ENCODE measurements around the gene FHIT. TPM values are rescaled to one million over a fixed set of nuclear protein-coding genes. Genes with fewer than 3 reads are reported as not detected.

Gene FHIT
- total RNA-seq, 1 donor, result 4.8 TPM

DNA sequence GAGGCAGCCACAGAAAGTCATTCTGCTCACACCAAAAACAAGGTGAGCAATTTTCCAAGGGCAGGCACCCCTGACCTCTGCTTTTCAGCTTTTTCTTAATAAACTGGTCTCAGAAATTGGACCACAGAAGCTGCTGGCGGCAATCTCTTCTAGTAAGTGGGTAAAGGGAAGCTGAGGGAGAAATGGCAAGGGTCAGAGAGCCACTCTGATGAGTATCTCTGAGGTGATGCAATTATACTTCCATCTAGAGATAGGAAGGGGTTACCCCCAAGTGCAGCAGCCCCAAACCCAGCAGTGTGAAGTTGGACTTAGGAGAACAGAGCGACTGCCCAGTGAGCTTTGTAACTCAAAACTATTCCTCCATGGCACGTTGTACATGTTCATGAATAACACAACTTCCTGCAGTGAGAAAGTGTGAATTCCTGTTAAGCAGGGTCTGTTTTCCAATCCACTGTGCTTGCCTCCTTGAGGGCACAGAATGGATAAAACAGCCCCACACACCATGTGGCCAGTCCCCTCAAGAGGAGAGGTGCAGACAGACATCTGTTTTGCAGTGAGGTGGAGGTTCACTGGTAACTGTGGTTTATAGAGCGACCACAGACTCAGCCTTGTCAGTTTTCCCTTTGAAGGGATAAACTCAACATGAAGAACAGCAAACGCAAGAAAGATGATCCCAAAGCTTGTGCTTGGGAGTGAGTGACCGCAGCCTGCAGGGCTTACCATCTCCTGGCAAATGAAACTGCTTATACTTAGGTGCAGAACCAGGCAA is 1518.0 kb downstream of the FHIT start:
- DNase-seq (ENCODE audit: low read depth in 2 of 3, low spot score in 2 of 3), result no peak

DNA sequence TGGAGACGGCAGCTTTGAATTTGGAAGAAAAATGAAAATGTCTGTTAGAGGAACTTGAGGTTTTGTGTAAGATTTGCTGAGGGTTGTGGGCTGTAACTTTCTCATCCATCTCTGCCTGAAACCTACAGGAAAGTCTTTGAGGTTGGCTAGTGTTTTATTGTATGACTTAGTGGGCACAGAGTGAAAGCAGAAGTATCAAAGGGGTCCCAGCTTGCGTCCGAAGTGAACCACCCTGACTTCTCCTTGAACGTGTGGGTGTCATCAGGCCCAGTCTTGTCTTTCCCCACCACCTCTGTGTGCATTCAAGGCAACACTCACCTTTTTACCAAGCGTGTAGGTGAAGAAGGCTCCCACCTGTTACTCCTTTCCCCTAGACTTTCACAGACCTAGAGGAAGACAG is 1519.3 kb downstream of the FHIT start:
- DNase-seq (ENCODE audit: low read depth in 2 of 3, low spot score in 2 of 3), result peak in 2 of 3 donors; percentile 45 to 86

- no peak for DNase-seq (ENCODE audit: low read depth in 2 of 3, low spot score in 2 of 3)
These were observed 1520.7 kb downstream of the FHIT start for GRCh38 chr3:59730591-59730990.

DNA sequence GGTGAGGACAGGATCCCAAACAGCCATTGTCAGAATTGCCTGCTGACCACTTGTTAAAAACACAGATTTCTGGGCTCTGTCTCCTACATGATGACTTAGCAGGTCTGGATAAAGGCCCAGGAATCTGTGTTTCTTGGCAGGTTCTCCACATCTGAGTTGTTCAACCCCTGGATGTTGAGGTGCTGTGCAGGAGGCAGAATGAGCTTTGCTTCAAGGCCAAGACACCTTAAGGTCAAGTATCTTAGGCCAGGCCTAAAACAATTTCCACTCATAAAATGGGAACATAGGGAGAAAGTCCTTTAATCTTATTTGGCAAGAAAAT is 1522.7 kb downstream of the FHIT start:
- no peak for DNase-seq (ENCODE audit: low read depth in 2 of 3, low spot score in 2 of 3)

GRCh38 chr3:59727902-59728586 is 1523.2 kb downstream of the FHIT start:
- no peak for DNase-seq (ENCODE audit: low read depth in 2 of 3, low spot score in 2 of 3)

- DNase-seq (ENCODE audit: low read depth in 2 of 3, low spot score in 2 of 3), result no peak
These were observed 1525.0 kb downstream of the FHIT start for GRCh38 chr3:59726279-59726678.

GRCh38 chr3:59717679-59718205 is 1533.5 kb downstream of the FHIT start:
- no peak for DNase-seq (ENCODE audit: low read depth in 2 of 3, low spot score in 2 of 3)

GRCh38 chr3:59714066-59714465 is 1537.2 kb downstream of the FHIT start:
- no peak for DNase-seq (ENCODE audit: low read depth in 2 of 3, low spot score in 2 of 3)

GRCh38 chr3:59710554-59710953 is 1540.7 kb downstream of the FHIT start:
- no peak for DNase-seq (ENCODE audit: low read depth in 2 of 3, low spot score in 2 of 3)

- peak in 2 of 3 donors; percentile 55 to 91 for DNase-seq (ENCODE audit: low read depth in 2 of 3, low spot score in 2 of 3)
These were observed 1541.3 kb downstream of the FHIT start for GRCh38 chr3:59709702-59710553.

- no peak for DNase-seq (ENCODE audit: low read depth in 2 of 3, low spot score in 2 of 3)
These were observed 1543.0 kb downstream of the FHIT start for GRCh38 chr3:59708202-59708601.

DNA sequence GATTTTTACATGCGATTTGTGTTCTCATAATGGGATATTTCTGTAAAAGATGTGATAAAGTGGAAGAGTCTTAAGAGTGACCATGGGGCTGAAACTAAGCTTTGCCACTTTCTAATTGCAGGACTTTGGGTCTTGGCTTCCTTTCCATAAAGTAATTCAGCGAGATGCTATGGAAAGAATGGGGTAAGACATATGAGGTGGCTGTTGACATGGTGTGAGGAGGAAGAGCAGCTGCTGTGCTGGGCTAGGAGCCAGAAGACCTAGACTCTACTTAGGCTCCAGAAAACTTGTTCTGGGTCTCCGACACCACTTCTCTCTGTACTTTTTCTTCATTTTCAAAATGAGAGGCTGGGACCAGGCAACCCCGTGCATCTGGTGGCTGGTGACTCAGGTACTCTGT is 1547.0 kb downstream of the FHIT start:
- no peak for DNase-seq (ENCODE audit: low read depth in 2 of 3, low spot score in 2 of 3)

- no peak for DNase-seq (ENCODE audit: low read depth in 2 of 3, low spot score in 2 of 3)
These were observed 1551.5 kb downstream of the FHIT start for GRCh38 chr3:59699648-59700320.

Small RNAs within 50 kb of the gene (small RNA-seq; reads per million reads assigned to genes)
- gene MIR548BB (not detected), gene RF00012 (0.61 reads per million)

Measured in hematopoietic multipotent progenitor cell (in vitro differentiated cells).